Gastrocnemius medialis (tissue), 4 donors: ENCODE data around the gene APBA2.

Source experiments
- POLR2A ChIP-seq, 2 donors: fragments of 450-650 bp; IDR thresholded peaks; one replicate each; pipeline ENCODE4 v1.6.1; 2017; ENCODE audit warnings: antibody characterized with exemption in 2 of 2, mild to moderate bottlenecking in 2 of 2, moderate library complexity in 2 of 2
- TF ChIP-seq, protein P1 (sequence below), 5 experiments: fragments of 450-650 bp in 3 of 5; fragments of 200-600 bp in 2 of 5; sonication (generic) in 2 of 5; IDR thresholded peaks in 4 of 5; conservative IDR thresholded peaks in 1 of 5; 1 replicate in 4 of 5; 2 replicates in 1 of 5; pipeline ENCODE4 v1.5.1; 2016 to 2019; ENCODE audit warnings: antibody characterized with exemption in 5 of 5, mild to moderate bottlenecking in 3 of 5, moderate library complexity in 3 of 5

DNA sequence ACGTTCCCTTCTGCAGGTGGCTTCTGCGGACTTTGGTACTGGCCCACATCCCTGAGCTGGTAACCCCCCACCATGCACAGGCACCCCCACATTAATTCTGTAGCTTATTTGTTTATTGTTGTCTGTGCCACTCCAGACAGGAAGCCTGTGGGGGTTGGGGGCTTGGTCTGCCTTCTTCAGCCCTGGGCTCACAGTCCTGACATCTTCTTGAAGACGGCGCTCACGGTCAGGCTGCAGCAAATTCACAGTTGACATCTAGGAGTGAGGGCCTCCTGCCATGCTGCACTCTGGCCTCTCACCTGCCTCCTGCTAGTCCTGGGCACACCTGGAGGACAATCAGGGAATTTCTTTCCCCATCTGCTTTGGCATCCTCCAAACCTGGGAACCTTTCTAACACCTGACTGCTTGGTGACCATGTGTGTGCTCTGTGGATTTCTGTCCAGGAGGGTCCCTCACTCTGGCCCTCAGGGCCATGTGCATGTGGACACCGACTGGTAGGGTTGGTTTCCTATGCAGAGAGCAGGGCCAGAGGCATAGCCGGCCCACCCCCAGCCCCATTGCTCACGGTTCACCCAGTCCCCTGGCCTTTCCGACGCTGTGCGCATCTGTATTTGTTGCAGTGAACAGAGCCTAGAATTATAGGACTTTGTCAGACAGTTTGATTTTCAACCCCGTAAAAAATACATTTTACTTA lies 68.8 kb downstream of the APBA2 start:
- TF ChIP-seq, protein P1, sequence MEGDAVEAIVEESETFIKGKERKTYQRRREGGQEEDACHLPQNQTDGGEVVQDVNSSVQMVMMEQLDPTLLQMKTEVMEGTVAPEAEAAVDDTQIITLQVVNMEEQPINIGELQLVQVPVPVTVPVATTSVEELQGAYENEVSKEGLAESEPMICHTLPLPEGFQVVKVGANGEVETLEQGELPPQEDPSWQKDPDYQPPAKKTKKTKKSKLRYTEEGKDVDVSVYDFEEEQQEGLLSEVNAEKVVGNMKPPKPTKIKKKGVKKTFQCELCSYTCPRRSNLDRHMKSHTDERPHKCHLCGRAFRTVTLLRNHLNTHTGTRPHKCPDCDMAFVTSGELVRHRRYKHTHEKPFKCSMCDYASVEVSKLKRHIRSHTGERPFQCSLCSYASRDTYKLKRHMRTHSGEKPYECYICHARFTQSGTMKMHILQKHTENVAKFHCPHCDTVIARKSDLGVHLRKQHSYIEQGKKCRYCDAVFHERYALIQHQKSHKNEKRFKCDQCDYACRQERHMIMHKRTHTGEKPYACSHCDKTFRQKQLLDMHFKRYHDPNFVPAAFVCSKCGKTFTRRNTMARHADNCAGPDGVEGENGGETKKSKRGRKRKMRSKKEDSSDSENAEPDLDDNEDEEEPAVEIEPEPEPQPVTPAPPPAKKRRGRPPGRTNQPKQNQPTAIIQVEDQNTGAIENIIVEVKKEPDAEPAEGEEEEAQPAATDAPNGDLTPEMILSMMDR (IDR thresholded peaks at IDR 0.05 in 4 of 5, conservative IDR thresholded peaks at IDR 0.05 in 1 of 5): no peak
- TF ChIP-seq POLR2A (IDR thresholded peaks at IDR 0.05): no peak
